HepG2 (cell line): ENCODE results near the gene MRPL51. TPM values are rescaled to one million over a fixed set of nuclear protein-coding genes. Genes with fewer than 3 reads are reported as not detected.
A peak's percentile ranks its signal among the peaks of the same experiment; 100 is the strongest.

ENCODE experiments used
- ATF7-NPFF ChIP-seq: sonication (generic); formaldehyde crosslinking; IDR thresholded peaks from 2 replicates; pipeline ENCODE4 v1.8.1; 2023; ENCODE audit warnings: mild to moderate bottlenecking, low read depth, missing genetic modification reagents, moderate library complexity
- BATF2 ChIP-seq: sonication (generic); formaldehyde crosslinking; IDR thresholded peaks from 2 replicates; pipeline ENCODE4 v1.8.0; 2022; ENCODE audit warnings: mild to moderate bottlenecking, missing genetic modification reagents, moderate library complexity
- BORCS8-MEF2B ChIP-seq: sonication (generic); formaldehyde crosslinking; IDR thresholded peaks from 2 replicates; pipeline ENCODE4 v1.8.0; 2022; ENCODE audit warnings: mild to moderate bottlenecking, missing genetic modification reagents
- GRHL1 ChIP-seq: sonication (generic); formaldehyde crosslinking; conservative IDR thresholded peaks from 2 replicates; pipeline ENCODE4 v1.8.0; 2022; ENCODE audit warnings: missing genetic modification reagents
- KAT8 ChIP-seq: IDR thresholded peaks from 2 replicates; pipeline ENCODE4 v1.6.1; 2016; ENCODE audit warnings: missing genetic modification reagents, missing compliant biosample characterization
- MAZ ChIP-seq, 2 experiments: sonication (generic) in 1 of 2; formaldehyde crosslinking in 1 of 2; IDR thresholded peaks; 2 replicates each; pipeline versions ENCODE4 v1.5.0 to v1.6.1; 2012 to 2020; ENCODE audit warnings: low read depth in 2 of 2, mild to moderate bottlenecking in 2 of 2, borderline replicate concordance in 1 of 2, improper control_type of control experiment in 1 of 2, low read length in 1 of 2, missing genetic modification reagents in 1 of 2, moderate library complexity in 1 of 2
- MLXIP ChIP-seq: sonication (generic); formaldehyde crosslinking; IDR thresholded peaks from 2 replicates; pipeline ENCODE4 v1.9.0; 2021; ENCODE audit warnings: missing genetic modification reagents, borderline replicate concordance
- REST ChIP-seq, 2 experiments: IDR thresholded peaks; 2 replicates each; pipeline ENCODE4 v1.6.1; 2011 to 2012; ENCODE audit warnings: low read length in 2 of 2, borderline replicate concordance in 1 of 2, low read depth in 1 of 2, mild to moderate bottlenecking in 1 of 2, moderate library complexity in 1 of 2
- TCF7 ChIP-seq: sonication (generic); IDR thresholded peaks from 2 replicates; pipeline ENCODE4 v1.6.1; 2016; ENCODE audit warnings: antibody characterized with exemption, low read depth
- TCF7L2 ChIP-seq: IDR thresholded peaks from 2 replicates; pipeline ENCODE4 v1.6.1; 2011; ENCODE audit warnings: mild to moderate bottlenecking, low read depth, low read length, moderate library complexity
- ZBTB7B ChIP-seq: sonication (generic); formaldehyde crosslinking; IDR thresholded peaks from 2 replicates; pipeline ENCODE4 v1.4.0; 2020; ENCODE audit warnings: missing genetic modification reagents
- ZKSCAN5 ChIP-seq: sonication (generic); formaldehyde crosslinking; IDR thresholded peaks from 2 replicates; pipeline ENCODE4 v1.5.1; 2020; ENCODE audit warnings: mild to moderate bottlenecking, missing genetic modification reagents
- ZNF136 ChIP-seq: sonication (generic); formaldehyde crosslinking; IDR thresholded peaks from 2 replicates; pipeline ENCODE4 v1.8.1; 2022; ENCODE audit warnings: low read depth, mild to moderate bottlenecking, moderate library complexity, missing genetic modification reagents
- ZNF510 ChIP-seq: sonication (generic); formaldehyde crosslinking; IDR thresholded peaks from 2 replicates; pipeline ENCODE4 v1.4.0; 2020; ENCODE audit warnings: low read depth, mild to moderate bottlenecking, missing genetic modification reagents
- ZNF7 ChIP-seq: IDR thresholded peaks from 2 replicates; pipeline ENCODE4 v1.6.1; 2016; ENCODE audit warnings: missing biosample characterization, missing genetic modification reagents
- ZNF770 ChIP-seq: sonication (generic); formaldehyde crosslinking; IDR thresholded peaks from 2 replicates; pipeline ENCODE4 v1.5.0; 2020; ENCODE audit warnings: mild to moderate bottlenecking, missing genetic modification reagents
- ZSCAN25 ChIP-seq: sonication (generic); formaldehyde crosslinking; IDR thresholded peaks from 2 replicates; pipeline ENCODE4 v1.8.0; 2022; ENCODE audit warnings: mild to moderate bottlenecking, missing genetic modification reagents
- polyA plus RNA-seq, 8 experiments: library from polyadenylated mRNA; depleted of rRNA in 3 of 8; stranded (reverse) in 7 of 8; unstranded in 1 of 8; fragments of >200 nt; fragmentation: Illumina TruSeq in 4 of 8; extraction: Trizol in 4 of 8; gene quantifications; 2 replicates each; pipeline versions ENCODE4 v1.2.1 to v1.2.3, GENCODE V29; 2011 to 2016; ENCODE audit warnings: low read depth in 4 of 8, missing spikeins in 1 of 8, mixed read lengths in 1 of 8; ENCODE audit not compliant: insufficient read depth in 1 of 8
- total RNA-seq, 5 experiments: library from RNA; depleted of rRNA; stranded (reverse); fragments of >200 nt; fragmentation: Illumina TruSeq; extraction: Trizol; gene quantifications; 2 replicates each; pipeline ENCODE4 v1.2.3, GENCODE V29; 2016; ENCODE audit warnings: low read depth in 1 of 5

Gene MRPL51
- total and polyA plus RNA-seq, 2 of the 13 experiments (the other 11 are each of a cell fraction or from before 2014, with no cell fraction given): 64.8 to 278 TPM

- no peak for TF ChIP-seq GRHL1 (CRISPR knock-in tag)
- no peak for TF ChIP-seq ZNF770
- peak in 1 of 2 experiments; percentile 34; a peak in 1 of 4 replicates for TF ChIP-seq REST (IDR thresholded peaks at IDR 0.05; ENCODE audit: borderline replicate concordance in 1 of 2, low read depth in 1 of 2, low read length in 2 of 2)
- no peak for TF ChIP-seq ZNF136 (CRISPR knock-in tag)
- TF ChIP-seq ATF7-NPFF (CRISPR knock-in tag): 0 out of 2 replicates have a peak, but pooled peaks have one; percentile 47
- TF ChIP-seq ZBTB7B (CRISPR knock-in tag): peak; percentile 42
- TF ChIP-seq ZSCAN25 (CRISPR knock-in tag): peak; percentile 54; the same call in 1 of the 2 replicates
- no peak for TF ChIP-seq ZNF510 (CRISPR knock-in tag)
- TF ChIP-seq BORCS8-MEF2B (CRISPR knock-in tag): no peak
- TF ChIP-seq ZNF7 (CRISPR knock-in tag): no peak
- TF ChIP-seq MAZ (IDR thresholded peaks at IDR 0.05; ENCODE audit: borderline replicate concordance, low read depth, low read length): peak; percentile 92
- TF ChIP-seq MAZ (CRISPR knock-in tag; IDR thresholded peaks at IDR 0.05; ENCODE audit: low read depth): peak; percentile 71
- TF ChIP-seq TCF7L2: no peak
- no peak for TF ChIP-seq TCF7
- peak; percentile 96 for TF ChIP-seq KAT8 (CRISPR knock-in tag)
- no peak for TF ChIP-seq MLXIP (CRISPR knock-in tag)
- no peak for TF ChIP-seq BATF2 (CRISPR knock-in tag)
- TF ChIP-seq ZKSCAN5 (CRISPR knock-in tag): no peak
Measured at GRCh38 chr12:6492838-6493496, at the start of gene MRPL51 (continued).
